Activated naive CD4-positive, alpha-beta T cell (primary cell): Measurements from ENCODE around the gene ADARB2.

Source experiments
- DNase-seq, 4 experiments: peaks; one replicate each; lab custom pipeline; 2025; lab: John Stamatoyannopoulos, UW

ADARB2 gene

GRCh38 chr10:1524540-1524939, 212.8 kb downstream of the ADARB2 start:
- no peak for DNase-seq

GRCh38 chr10:1523221-1523620, 214.1 kb downstream of the ADARB2 start:
- DNase-seq: no peak

- DNase-seq: no peak
These were observed 215.1 kb downstream of the ADARB2 start for GRCh38 chr10:1522237-1522636.

- no peak for DNase-seq
These were observed 215.6 kb downstream of the ADARB2 start for GRCh38 chr10:1521741-1522140.

GRCh38 chr10:1520909-1521565, 216.3 kb downstream of the ADARB2 start:
- no peak for DNase-seq

GRCh38 chr10:1519391-1519790, 217.9 kb downstream of the ADARB2 start:
- no peak for DNase-seq

GRCh38 chr10:1517684-1518083, 219.6 kb downstream of the ADARB2 start:
- no peak for DNase-seq

GRCh38 chr10:1516492-1517165, 220.7 kb downstream of the ADARB2 start:
- DNase-seq: no peak

- no peak for DNase-seq
These were observed 221.4 kb downstream of the ADARB2 start for GRCh38 chr10:1515780-1516491.

GRCh38 chr10:1515121-1515779, 222.1 kb downstream of the ADARB2 start:
- DNase-seq: no peak

GRCh38 chr10:1514681-1515080, 222.6 kb downstream of the ADARB2 start:
- DNase-seq: no peak

- no peak for DNase-seq
These were observed 224.1 kb downstream of the ADARB2 start for GRCh38 chr10:1513221-1513620.

GRCh38 chr10:1509011-1509530, 228.3 kb downstream of the ADARB2 start:
- DNase-seq: no peak

GRCh38 chr10:1508096-1508495, 229.2 kb downstream of the ADARB2 start:
- no peak for DNase-seq

GRCh38 chr10:1507436-1507835, 229.9 kb downstream of the ADARB2 start:
- DNase-seq: no peak

- DNase-seq: no peak
These were observed 232.4 kb downstream of the ADARB2 start for GRCh38 chr10:1504940-1505339.

GRCh38 chr10:1504286-1504685, 233.0 kb downstream of the ADARB2 start:
- no peak for DNase-seq

GRCh38 chr10:1502451-1502850, 234.9 kb downstream of the ADARB2 start:
- DNase-seq: no peak

GRCh38 chr10:1499359-1499957, 237.9 kb downstream of the ADARB2 start:
- DNase-seq: no peak

GRCh38 chr10:1498746-1499358, 238.5 kb downstream of the ADARB2 start:
- DNase-seq: no peak

GRCh38 chr10:1495915-1496517, 241.3 kb downstream of the ADARB2 start:
- no peak for DNase-seq
